ENCODE data around the gene RAET1L.
A peak's percentile ranks its signal among the peaks of the same experiment; 100 is the strongest.
"Not testable (repeated sequence)": the region's sequence is repeated elsewhere in the genome, so short reads cannot be mapped to it uniquely, and the experiment has no call there.

RAET1L gene

DNA sequence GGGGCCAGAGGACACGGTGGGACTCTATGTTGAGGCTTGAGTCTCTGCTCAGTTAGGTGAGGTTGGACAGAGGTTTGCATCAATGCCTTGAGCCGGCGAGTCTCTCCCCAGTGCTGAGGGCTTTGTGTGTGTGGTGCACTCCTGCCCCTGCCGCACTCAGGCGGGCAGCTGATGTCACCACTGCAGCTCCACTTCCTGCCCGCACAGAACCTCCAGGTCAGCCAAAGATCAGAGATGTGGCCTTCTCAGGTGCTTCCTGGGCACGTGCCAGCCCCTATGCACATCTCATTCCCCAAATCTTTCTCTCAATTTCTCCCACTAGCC is 33.9 kb downstream of the RAET1L start:
- DNase-seq (ENCODE audit: low spot score) = not testable (repeated sequence)

DNA sequence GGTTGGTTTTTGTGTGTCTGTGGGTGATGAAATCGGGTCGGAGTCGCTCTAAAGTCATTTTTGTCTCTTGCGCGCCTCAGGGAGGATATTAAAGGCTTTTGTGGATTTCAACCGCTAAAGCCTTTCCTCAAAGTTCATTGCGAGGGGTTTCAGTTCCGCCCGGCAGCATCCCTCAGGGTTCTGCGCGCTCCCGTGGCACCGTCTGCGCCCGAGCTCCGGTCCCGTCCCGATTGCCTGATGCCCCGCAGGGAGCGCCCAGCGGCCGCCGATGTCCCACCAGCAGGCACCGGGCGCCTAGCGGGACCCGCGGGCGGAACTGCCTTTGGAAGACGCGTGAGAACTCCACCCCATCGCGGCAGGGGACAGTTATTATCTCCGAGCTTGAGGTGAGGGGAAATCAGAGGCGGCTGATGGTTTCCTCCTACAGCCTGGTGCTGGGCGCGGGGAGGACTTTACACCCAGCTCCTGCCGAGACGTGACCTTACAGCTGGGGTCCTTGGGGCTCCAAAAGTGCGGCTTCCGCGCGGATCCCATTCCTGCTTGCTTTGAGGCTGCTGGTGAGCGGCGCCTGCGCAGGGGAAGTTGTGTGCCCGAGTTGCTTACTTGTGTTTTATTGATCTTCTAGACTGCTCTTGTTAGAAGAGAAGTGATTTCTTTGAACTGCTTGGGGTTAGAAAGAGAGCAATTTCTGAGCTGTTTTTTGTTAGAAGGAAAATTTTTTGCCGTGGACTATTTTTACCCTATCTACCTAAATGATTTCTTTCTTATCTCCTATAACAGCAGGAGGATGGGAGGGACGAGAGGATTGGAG is 34.5 kb downstream of the RAET1L start:
- peak; percentile 58 for DNase-seq (ENCODE audit: low spot score)

DNA sequence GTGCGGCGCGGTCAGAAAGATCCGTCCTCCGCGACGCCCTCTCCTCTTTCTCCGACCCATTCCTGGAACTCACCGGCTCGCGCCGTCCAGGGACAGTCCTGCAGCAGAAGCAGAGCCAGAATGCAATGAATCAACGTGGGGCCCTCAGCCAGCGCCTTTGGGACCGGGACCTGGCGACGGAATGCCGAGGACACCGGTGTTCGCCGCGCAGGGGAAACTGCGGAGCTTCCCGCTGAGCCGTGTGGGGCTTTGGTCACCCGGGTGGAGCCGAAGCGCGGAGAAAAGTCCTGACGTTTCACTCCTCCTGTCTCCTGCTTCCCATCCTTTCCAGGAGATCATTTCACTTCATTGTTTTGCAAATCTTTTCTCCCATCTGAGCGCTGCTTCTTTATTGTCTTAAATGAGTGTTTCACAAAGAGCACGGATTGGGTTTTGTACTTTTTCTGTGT is 35.1 kb downstream of the RAET1L start:
- no peak for DNase-seq (ENCODE audit: low spot score)

DNA sequence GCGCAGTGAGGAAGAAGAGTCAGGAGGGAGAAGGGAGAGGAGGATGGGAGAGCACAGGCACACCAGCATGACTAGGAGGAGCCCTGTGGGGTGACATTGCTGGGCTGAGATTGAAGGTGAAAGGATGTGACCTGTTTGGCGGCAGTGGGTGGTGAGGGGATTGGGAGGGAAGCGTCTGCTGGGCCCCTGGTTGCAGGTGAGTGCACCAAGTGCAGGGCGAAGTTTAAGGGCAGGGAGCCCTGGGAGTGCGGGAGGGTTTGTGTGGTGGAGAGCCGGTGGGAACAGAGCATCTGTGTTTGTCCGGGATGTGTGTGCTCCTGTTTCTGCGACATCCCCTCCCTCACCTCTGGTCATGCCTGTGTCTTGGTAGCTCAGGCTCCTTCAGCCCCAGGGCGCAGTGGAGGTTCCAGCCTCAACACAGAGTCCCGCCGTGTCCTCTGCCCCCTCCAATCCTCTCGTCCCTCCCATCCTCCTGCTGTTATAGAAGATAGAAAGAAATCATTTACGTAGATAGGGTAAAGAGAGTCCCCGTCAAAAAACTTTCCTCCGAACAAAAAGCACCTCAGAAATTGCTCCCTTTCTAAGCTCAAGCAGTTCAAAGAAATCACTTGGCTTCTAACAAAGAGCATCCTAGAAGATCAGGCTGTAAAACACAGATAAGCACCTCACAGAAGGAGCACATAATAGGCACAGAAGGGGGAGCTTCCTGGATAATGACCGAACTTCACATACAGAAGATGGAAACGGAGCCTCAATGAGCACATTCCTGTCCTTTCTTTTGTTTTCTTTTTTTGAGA is 36.6 kb downstream of the RAET1L start:
- no peak for DNase-seq (ENCODE audit: low spot score)

DNA sequence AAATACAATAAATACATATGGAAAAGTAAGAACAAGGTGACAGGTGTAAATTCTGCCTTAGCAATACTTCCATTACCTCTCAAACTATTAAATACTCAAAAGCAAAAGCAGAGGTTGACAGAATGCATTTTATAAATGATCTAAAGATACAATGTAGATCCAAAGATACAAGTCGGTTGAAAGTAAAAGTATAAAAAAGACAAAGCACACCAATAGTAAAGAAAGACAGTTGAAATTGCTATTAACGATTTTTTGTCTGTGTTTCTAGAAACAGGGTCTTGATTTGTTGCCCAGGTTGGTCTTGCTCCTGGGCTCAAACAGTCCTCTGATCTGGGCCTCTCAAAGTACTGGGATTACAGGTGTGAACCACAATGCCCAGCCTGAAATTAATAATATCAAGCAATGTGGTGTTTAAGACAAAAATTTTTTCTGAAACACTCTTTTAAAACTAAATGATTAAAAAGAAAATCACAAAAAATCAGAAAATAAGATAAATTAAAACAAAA is 37.7 kb downstream of the RAET1L start:
- DNase-seq (ENCODE audit: low spot score) = no peak

DNA sequence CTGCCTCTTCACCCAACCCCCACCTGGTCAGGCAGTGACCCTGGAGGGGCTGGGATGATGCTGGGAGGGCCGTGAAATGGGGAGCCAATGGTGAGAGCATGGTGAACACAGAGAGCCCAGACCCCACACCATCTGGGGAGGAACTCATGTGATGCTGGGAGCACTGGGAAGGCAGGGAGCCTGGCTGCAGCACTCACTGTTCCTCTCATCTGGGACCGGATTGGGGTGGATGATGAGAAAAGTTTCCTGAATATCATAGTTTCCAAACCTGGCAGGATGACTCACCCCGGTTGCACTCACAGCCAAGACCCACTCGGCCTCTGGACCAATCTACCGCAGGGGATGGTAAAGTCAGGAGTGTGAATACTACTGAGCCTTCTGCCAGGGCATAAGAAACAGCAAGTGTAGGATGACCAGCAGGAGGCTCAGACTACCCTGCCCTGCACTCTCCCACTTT is 39.8 kb downstream of the RAET1L start:
- no peak for DNase-seq (ENCODE audit: low spot score)

DNA sequence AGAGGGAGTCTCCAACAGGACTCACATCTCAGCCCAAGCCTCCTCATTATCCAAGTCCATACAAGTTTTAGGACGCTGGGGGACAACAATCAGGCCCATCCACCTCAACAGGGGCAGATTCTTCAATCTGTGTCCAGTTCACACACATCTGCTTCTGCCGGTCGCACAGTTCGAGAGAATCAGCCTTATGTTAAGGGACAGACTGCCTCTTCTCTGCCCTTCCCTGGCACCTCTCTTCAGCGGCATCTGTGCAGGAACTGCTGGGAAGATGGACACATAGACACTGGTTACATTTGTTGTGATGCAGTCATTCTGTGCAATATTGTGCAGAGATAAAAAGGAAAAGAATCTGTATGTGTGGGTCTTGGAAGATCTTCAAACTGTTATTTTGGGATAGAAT is 40.6 kb downstream of the RAET1L start:
- no peak for DNase-seq (ENCODE audit: low spot score)

DNA sequence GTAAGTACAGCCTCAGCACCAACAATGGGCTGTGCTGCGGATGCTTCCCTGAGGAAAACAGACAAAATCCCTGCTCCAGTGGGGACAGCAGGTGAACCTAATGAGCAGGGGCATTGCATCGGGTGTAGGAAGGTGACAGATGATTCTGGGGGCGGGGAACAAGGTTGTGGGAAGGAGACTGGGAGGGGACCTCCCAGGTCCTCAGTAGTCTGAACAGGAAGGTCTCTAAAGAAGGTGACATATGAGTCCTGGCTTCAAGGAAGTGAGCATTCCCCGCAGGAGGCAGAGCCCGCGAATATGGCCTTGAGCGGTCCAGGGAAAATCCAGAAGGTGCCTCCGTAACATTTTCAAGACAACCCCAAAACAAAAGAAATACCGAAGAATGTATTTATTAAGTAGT is 42.2 kb downstream of the RAET1L start:
- no peak for DNase-seq (ENCODE audit: low spot score)

DNA sequence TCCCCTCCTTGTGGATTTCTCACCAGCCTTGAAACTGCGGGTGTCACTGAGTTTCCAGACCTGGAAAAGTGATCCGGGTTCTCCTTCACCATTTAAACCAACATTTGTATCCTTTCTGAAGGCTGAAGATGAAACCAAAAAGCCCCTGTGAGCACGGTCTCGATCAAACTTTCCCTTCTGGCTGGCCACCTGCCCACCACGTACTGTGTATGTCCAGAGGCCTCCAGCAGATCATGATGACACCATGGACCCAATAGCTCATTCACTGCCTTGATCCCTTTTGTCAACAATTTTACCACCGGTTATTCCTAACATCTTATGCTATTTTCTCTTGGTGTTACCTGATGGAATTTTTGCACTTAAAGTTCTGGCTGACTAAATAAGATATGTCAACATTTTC is 46.0 kb downstream of the RAET1L start:
- no peak for DNase-seq (ENCODE audit: low spot score)

DNA sequence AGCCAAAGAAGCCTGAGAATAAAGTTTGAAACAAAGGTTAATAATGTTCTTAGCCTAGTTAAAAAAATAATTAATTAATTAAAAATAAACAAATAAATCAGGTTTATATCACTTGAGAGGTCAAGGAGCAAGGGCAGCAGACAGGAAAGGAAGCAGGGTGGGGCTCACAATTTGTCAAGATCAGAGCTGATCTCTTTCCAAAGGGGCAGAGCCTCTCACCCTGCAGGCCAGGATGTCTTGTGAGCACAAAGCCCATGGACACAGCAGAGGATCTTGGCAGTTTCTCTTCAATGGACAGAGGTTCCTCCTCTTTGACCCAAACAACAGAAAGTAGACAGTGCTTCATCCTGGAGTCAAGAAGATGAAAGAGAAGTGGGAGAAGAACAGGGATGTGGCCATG is 46.7 kb downstream of the RAET1L start:
- DNase-seq (ENCODE audit: low spot score) = no peak

DNA sequence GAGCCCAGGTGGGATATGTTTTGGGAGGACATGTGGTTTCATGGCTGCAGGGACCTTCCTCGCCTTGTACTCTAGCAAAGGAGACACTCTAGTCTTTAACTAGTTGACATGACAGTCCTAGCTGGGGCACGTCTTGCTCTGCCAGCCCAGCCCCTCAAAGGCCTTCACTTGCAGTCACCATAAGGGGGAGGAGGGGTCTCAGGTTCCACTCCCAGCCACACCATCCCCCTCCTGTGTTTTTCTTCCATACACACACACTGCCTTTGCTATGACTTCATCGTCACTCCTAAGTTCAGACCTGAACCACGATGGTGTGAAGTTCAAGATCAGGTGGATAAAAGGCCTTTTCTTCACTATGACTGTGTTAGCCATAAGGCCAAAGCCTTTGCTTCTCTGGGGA is 48.1 kb downstream of the RAET1L start:
- no peak for DNase-seq (ENCODE audit: low spot score)

DNA sequence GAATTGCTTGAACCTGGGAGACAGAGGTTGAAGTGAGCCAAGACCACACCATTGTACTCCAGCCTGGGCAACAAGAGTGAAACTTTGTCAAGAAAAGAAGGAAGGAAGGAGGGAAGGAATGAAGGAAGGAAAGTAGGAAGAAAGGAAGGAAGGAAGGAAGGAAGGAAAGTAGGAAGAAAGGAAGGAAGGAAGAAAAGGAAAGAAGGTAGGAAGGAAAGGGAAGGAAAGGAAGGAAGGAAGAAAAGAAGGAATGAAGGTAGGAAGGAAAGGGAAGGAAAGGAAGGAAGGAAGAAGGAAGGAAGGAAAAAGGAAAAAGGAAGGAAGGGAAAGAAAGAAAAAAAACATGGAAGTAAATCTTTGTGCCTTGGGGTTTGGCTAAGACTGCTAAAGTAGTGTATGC is 49.9 kb downstream of the RAET1L start:
- no peak for DNase-seq (ENCODE audit: low spot score)

DNA sequence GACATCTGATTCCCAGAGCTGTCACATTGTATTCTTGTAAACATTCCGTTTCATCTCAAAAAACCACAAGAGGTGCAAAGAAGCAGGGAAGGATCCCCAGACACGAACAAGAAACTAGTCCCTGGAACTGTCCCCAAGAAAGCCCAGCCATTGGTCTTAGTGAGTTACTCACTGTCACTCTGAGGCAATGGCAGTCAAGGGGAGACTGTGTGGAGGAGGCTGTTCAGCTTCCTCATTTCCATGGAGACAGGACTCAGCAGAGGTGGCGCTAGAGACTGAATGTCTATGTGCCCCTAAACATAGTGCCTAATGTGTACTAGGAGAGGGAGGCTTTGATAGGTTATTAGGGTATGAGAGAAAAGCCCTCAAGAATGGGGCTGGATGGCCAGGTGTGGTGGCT is 50.5 kb downstream of the RAET1L start:
- DNase-seq (ENCODE audit: low spot score) = no peak

DNA sequence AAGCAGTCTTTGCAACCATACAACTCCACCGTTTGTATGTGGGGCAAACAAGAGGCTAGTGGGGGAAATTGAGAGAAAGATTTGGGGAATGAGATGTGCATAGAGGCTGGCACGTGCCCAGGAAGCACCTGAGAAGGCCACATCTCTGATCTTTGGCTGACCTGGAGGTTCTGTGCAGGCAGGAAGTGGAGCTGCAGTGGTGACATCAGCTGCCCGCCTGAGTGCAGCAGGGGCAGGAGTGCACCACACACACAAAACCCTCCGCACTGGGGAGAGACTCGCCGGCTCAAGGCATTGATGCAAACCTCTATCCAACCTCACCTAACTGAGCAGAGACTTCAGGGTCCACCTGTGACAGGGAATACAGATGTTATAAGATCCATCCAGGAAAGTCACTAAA is 50.9 kb downstream of the RAET1L start:
- DNase-seq (ENCODE audit: low spot score) = not testable (repeated sequence)

DNA sequence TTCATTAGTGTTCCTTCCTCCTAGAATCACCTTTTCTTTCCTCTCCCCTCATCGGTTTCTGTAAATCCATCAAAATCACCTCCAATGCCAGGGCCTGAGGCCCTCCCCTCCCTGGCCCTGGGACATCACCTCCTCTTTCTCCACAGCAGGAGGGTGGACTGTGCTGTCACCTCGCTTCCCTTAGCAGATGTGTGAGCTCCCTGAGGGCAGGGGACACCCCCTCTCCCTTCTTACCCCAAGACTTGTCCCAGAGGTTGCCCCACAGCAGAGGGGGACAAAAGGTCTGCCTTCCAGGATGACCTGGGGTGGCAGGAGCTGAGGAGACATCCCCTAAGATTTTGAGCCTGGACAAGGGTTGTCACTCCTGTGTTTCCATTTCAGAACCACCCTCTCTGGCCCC is 55.7 kb downstream of the RAET1L start:
- DNase-seq (ENCODE audit: low spot score) = no peak

DNA sequence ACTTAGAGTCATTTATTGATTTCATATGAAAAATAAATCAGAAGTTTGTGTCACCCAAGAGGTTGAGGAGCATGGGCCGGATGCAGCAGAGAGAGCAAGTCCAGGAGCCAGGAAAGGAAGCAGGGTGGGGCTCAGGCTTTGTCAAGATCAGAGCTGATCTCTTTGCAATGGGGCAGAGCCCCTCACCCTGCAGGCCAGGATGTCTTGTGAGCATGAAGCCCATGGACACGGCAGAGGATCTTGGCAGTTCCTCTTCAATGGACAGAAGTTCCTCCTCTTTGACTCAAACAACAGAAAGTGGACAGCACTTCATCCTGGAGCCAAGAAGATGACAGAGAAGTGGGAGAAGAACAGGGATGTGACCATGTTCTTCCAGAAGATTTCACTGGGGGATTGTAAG is 56.4 kb downstream of the RAET1L start:
- DNase-seq (ENCODE audit: low spot score) = peak; percentile 26
